ENCODE data around the gene FBXL7. TPM values are rescaled to one million over a fixed set of nuclear protein-coding genes. Genes with fewer than 3 reads are reported as not detected.

The FBXL7 gene
- total and polyA plus RNA-seq, 2 donors (not counting 1 experiment from before 2014, with no cell fraction given), result not detected

- Mint-ChIP-seq H3K27ac (no peak overlapping the region), H3K27me3 (no peaks in the 10 kb centered on the region), H3K4me3 (no peak overlapping the region), H3K4me1 (no peaks in the 10 kb centered on the region), H3K9me3 (ENCODE audit: insufficient read depth) (peaks cover 4% of the 10 kb centered on the region)
- H2AFZ ChIP-seq (ENCODE audit: insufficient read depth, low read depth, low read length, poor library complexity, severe bottlenecking), result no peak overlapping the region
- no peak overlapping the region for H3K4me3 ChIP-seq (ENCODE audit: control extremely low read depth in 1 of 5, extremely low read depth in 1 of 5, insufficient read depth in 1 of 5, low read depth in 2 of 5, low read length in 4 of 5)
- intact Hi-C loops (cut with micrococcal nuclease), result no loop called here
- no CpG with 5 or more reads among the region's 2 CpGs for WGBS (ENCODE audit: insufficient coverage)
- TF ChIP-seq CTCF (IDR thresholded peaks at IDR 0.05) (no peak), EZH2 (IDR thresholded peaks at IDR 0.05; ENCODE audit: borderline replicate concordance, insufficient read depth, low read depth, low read length, poor library complexity, severe bottlenecking) (no peak)
- no peaks in the 10 kb centered on the region for H3K4me1 ChIP-seq (ENCODE audit: control insufficient read depth in 2 of 2, insufficient read depth in 2 of 2, low read length in 2 of 2)
- no peaks in the 10 kb centered on the region for H3K79me2 ChIP-seq (ENCODE audit: control insufficient read depth, insufficient read depth, low read length)
- ATAC-seq (ENCODE audit: low read depth) (no peak), DNase-seq (no peak)
- H3K27ac ChIP-seq (ENCODE audit: low read length in 2 of 2), result no peak overlapping the region
- no peaks in the 10 kb centered on the region for H4K20me1 ChIP-seq (ENCODE audit: control insufficient read depth, insufficient read depth, low read length, poor library complexity, severe bottlenecking)
- ChIA-PET CTCF (no interaction called here), POLR2A (no interaction called here)
- no peaks in the 10 kb centered on the region for H3K27me3 ChIP-seq (replicated peaks in 1 of 4; ENCODE audit: control extremely low read depth in 1 of 4, control insufficient read depth in 3 of 4, insufficient read depth in 4 of 4, low read length in 3 of 4)
- H3K36me3 ChIP-seq (replicated peaks in 1 of 2; ENCODE audit: control extremely low read depth in 1 of 2, control insufficient read depth in 1 of 2, extremely low read depth in 1 of 2, insufficient read depth in 2 of 2, low read length in 1 of 2), result no peaks in the 10 kb centered on the region
- H3K9ac ChIP-seq (ENCODE audit: low read length), result no peak overlapping the region
- H3K4me2 ChIP-seq (replicated peaks; ENCODE audit: low read depth, low read length, poor library complexity, severe bottlenecking), result no peak overlapping the region
- H3K9me3 ChIP-seq (ENCODE audit: control extremely low read depth in 1 of 3, control insufficient read depth in 2 of 3, insufficient read depth in 1 of 3, low read length in 2 of 3), result peaks cover 0 to 3% (median 0%) of the 10 kb centered on the region in 3 donors
Observed at GRCh38 chr5:15904899-15905830, 405.2 kb downstream of the FBXL7 start.

GRCh38 chr5:15914638-15915037 lies 414.7 kb downstream of the FBXL7 start:
- Histone ChIP-seq H3K27me3 (replicated peaks in 1 of 4; ENCODE audit: control extremely low read depth in 1 of 4, control insufficient read depth in 3 of 4, insufficient read depth in 4 of 4, low read length in 3 of 4) (no peaks in the 10 kb centered on the region), H3K4me1 (ENCODE audit: control insufficient read depth in 2 of 2, insufficient read depth in 2 of 2, low read length in 2 of 2) (no peaks in the 10 kb centered on the region), H3K4me2 (replicated peaks; ENCODE audit: low read depth, low read length, poor library complexity, severe bottlenecking) (no peak overlapping the region), H3K4me3 (ENCODE audit: control extremely low read depth in 1 of 5, extremely low read depth in 1 of 5, insufficient read depth in 1 of 5, low read depth in 2 of 5, low read length in 4 of 5) (no peak overlapping the region), H3K9me3 (ENCODE audit: control extremely low read depth in 1 of 3, control insufficient read depth in 2 of 3, insufficient read depth in 1 of 3, low read length in 2 of 3) (no peaks in the 10 kb centered on the region), H3K27ac (ENCODE audit: low read length in 2 of 2) (no peak overlapping the region), H4K20me1 (ENCODE audit: control insufficient read depth, insufficient read depth, low read length, poor library complexity, severe bottlenecking) (no peaks in the 10 kb centered on the region), H3K79me2 (ENCODE audit: control insufficient read depth, insufficient read depth, low read length) (no peaks in the 10 kb centered on the region), H2AFZ (ENCODE audit: insufficient read depth, low read depth, low read length, poor library complexity, severe bottlenecking) (no peak overlapping the region), H3K9ac (ENCODE audit: low read length) (no peak overlapping the region), H3K36me3 (replicated peaks in 1 of 2; ENCODE audit: control extremely low read depth in 1 of 2, control insufficient read depth in 1 of 2, extremely low read depth in 1 of 2, insufficient read depth in 2 of 2, low read length in 1 of 2) (no peaks in the 10 kb centered on the region)
- no peaks in the 10 kb centered on the region for H3K4me1 Mint-ChIP-seq
- ChIA-PET POLR2A (no interaction called here), CTCF (no interaction called here)
- ATAC-seq (ENCODE audit: low read depth) (no peak), DNase-seq (no peak)
- intact Hi-C loops (cut with micrococcal nuclease), result no loop called here
- no peak for TF ChIP-seq CTCF (IDR thresholded peaks at IDR 0.05)
- H3K4me3 Mint-ChIP-seq, result no peak overlapping the region
- H3K27ac Mint-ChIP-seq, result no peak overlapping the region
- peaks cover 3% of the 10 kb centered on the region for H3K9me3 Mint-ChIP-seq (ENCODE audit: insufficient read depth)
- no peaks in the 10 kb centered on the region for H3K27me3 Mint-ChIP-seq
- 84% methylated on average over 2 of the region's 3 CpGs for WGBS (ENCODE audit: insufficient coverage)

All from B cell (primary cell).